Activated CD8-positive, alpha-beta T cell treated with anti-CD3 and anti-CD28 coated beads for 36 hours (primary cell): ENCODE measurements around the gene CORO2B. TPM values are rescaled to one million over a fixed set of nuclear protein-coding genes. Genes with fewer than 3 reads are reported as not detected.

Experiments
- ATAC-seq: fragments of 200-7000 bp; cut with Tn5 transposase; one replicate; pipeline ENCODE4 v1.10.0; 2021; ENCODE audit warnings: mild to moderate bottlenecking, moderate library complexity
- CTCF ChIA-PET: fragments of 350-600 bp; sonication (Branson Sonifier 250); formaldehyde crosslinking; loops from one replicate; lab custom pipeline; 2021; ENCODE audit warnings: antibody characterized with exemption; lab: Charles Lee
- POLR2A ChIA-PET: fragments of 350-600 bp; sonication (Branson Sonifier 250); formaldehyde crosslinking; loops from one replicate; lab custom pipeline; 2021; ENCODE audit warnings: antibody characterized with exemption; lab: Charles Lee
- DNase-seq: peaks from one replicate; pipeline ENCODE4 v3.0.0-alpha.2; 2020
- H3K27ac Mint-ChIP-seq: one replicate; pipeline ENCODE4 v1.8.0; 2021; ENCODE audit warnings: mild to moderate bottlenecking, mixed read lengths
- H3K27me3 Mint-ChIP-seq: one replicate; pipeline ENCODE4 v1.8.0; 2021; ENCODE audit warnings: mixed read lengths
- H3K36me3 Mint-ChIP-seq: one replicate; pipeline ENCODE4 v1.8.0; 2021; ENCODE audit warnings: low read depth, mixed read lengths
- H3K4me1 Mint-ChIP-seq: one replicate; pipeline ENCODE4 v1.8.0; 2021; ENCODE audit warnings: low read depth, mixed read lengths
- H3K4me3 Mint-ChIP-seq: one replicate; pipeline ENCODE4 v1.8.0; 2021; ENCODE audit warnings: mild to moderate bottlenecking, moderate library complexity, mixed read lengths
- H3K9me3 Mint-ChIP-seq: one replicate; pipeline ENCODE4 v1.8.0; 2021; ENCODE audit warnings: mixed read lengths
- intact Hi-C: fragments of 100-400 bp; cut with micrococcal nuclease; formaldehyde crosslinking; loops from one replicate; pipeline ENCODE4 v1.10.0; 2022
- total RNA-seq, 2 experiments: library from RNA; stranded (reverse); gene quantifications; one replicate each; pipeline ENCODE4 v1.2.3, GENCODE V29; 2021
- TF ChIP-seq, protein P1 (sequence below): fragments of 200-600 bp; IDR thresholded peaks from one replicate; pipeline ENCODE4 v1.8.0; 2022; ENCODE audit warnings: antibody characterized with exemption, mild to moderate bottlenecking

CORO2B gene
- total RNA-seq, 2 experiments from 2014 or later: not detected

DNA sequence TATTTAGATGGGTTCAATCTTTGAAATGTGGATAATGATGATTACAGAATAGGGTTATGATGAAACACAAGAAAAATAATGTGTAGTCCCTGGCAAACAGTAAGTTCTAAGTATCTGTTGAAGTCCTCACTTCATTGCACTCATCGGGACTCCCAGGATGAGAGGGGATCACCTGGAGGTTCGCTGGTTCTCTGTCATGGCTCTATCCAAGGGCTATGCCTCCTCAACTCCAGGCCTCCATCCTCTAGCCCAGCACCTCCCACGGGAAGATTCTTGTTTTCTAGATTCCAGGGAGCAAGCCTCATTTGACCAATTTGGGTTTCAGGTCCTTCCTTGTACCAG, 196.4 kb downstream of the CORO2B start:
- H3K4me1 Mint-ChIP-seq: peaks cover 2% of the 10 kb centered on the region
- H3K36me3 Mint-ChIP-seq: peaks cover 15% of the 10 kb centered on the region
- no peaks in the 10 kb centered on the region for H3K27me3 Mint-ChIP-seq
- TF ChIP-seq, protein P1, sequence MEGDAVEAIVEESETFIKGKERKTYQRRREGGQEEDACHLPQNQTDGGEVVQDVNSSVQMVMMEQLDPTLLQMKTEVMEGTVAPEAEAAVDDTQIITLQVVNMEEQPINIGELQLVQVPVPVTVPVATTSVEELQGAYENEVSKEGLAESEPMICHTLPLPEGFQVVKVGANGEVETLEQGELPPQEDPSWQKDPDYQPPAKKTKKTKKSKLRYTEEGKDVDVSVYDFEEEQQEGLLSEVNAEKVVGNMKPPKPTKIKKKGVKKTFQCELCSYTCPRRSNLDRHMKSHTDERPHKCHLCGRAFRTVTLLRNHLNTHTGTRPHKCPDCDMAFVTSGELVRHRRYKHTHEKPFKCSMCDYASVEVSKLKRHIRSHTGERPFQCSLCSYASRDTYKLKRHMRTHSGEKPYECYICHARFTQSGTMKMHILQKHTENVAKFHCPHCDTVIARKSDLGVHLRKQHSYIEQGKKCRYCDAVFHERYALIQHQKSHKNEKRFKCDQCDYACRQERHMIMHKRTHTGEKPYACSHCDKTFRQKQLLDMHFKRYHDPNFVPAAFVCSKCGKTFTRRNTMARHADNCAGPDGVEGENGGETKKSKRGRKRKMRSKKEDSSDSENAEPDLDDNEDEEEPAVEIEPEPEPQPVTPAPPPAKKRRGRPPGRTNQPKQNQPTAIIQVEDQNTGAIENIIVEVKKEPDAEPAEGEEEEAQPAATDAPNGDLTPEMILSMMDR: no peak
- CTCF ChIA-PET: no interaction called here
- DNase-seq (no peak), ATAC-seq (no peak)
- H3K4me3 Mint-ChIP-seq: no peak overlapping the region
- intact Hi-C loops: no loop called here
- peaks cover 5% of the 10 kb centered on the region for H3K9me3 Mint-ChIP-seq
- H3K27ac Mint-ChIP-seq: no peak overlapping the region
- POLR2A ChIA-PET: no interaction called here

DNA sequence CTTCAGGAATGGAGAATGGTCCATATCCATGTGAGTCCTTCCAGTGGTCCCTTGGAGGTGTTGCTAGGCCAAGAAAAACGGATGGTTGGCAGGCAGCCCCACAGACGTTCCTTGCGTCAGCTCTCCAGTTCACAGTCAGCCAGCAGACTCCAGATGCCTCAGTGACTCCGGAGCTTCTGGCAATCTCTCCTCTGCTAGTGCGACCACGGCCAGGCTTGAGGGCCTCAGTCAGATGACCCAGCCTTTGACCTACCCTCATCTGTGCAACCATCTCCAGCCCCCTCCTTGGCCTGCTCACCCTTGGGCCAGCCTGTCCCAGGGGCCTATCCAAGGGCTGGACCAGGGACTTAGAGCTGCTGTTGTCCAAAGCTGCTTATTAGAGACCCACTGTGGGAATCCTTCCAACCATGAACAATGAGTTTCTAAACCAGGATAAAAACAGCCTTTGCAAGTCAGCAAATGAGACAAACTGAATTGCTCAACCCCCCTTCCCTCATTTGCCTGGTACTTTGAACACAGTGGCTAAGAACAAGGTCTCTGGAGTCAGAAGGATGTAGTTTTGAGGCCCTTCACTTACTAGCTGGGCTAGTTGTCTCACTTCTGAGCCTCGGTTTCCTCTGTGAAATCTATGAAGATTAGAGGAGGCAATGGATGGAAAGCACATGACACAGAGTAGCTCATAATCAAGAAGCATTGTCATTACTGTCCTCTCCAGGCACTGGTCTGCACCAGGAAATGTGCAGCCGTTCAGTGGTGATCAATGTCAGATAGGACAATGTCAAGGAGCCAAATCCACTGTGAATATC, 197.1 kb downstream of the CORO2B start:
- peaks cover 5% of the 10 kb centered on the region for H3K9me3 Mint-ChIP-seq
- peak; percentile 20 for ATAC-seq
- POLR2A ChIA-PET: no interaction called here
- no peak overlapping the region for H3K4me3 Mint-ChIP-seq
- no peaks in the 10 kb centered on the region for H3K27me3 Mint-ChIP-seq
- TF ChIP-seq, protein P1: no peak
- H3K4me1 Mint-ChIP-seq: peaks cover 2% of the 10 kb centered on the region
- intact Hi-C loops: no loop called here
- peaks cover 18% of the 10 kb centered on the region for H3K36me3 Mint-ChIP-seq
- DNase-seq: no peak
- H3K27ac Mint-ChIP-seq: no peak overlapping the region
- CTCF ChIA-PET: no interaction called here

DNA sequence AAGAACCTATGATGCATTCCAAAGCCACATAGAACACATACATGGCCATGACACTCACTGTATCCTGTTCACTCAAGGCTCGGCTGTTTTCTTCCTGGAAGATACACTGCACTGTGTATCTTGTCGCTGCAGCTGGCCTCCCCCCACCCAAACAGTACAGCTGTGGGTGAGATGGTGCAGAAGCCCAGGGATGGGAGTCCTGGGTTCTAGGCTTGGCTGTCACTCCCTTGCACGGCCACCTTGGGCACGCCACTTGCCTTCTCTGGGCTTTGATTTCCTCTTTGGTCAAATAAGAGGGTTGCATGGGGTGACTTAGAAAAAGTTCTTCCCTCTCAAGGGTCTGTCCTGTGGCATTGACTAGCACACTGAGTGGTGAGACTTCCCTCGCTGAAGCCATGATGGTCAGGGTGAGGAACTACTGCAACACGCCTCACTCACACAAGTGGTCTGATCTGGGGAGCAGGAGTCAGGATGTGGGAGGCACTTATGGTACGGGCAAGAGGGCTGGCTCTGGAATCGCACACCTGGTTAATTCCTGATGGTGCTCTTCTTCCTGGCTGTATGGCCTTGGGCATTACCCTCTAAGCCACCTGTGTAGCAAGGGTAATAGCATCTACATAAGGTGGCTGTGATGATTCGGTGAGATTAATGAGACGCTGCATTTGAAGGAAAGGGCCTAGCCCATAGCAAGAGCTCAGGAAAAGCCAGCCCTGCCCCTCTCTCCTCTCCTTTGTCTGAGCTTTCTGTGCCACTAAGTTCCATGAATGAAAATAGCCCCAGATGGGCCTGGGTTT, 197.9 kb downstream of the CORO2B start:
- ATAC-seq (peak; percentile 30), DNase-seq (no peak)
- TF ChIP-seq, protein P1: no peak
- ChIA-PET CTCF (no interaction called here), POLR2A (no interaction called here)
- H3K4me3 Mint-ChIP-seq: no peak overlapping the region
- intact Hi-C loops: no loop called here
- H3K4me1 Mint-ChIP-seq: peaks cover 3% of the 10 kb centered on the region
- no peaks in the 10 kb centered on the region for H3K27me3 Mint-ChIP-seq
- H3K27ac Mint-ChIP-seq: no peak overlapping the region
- peaks cover 18% of the 10 kb centered on the region for H3K36me3 Mint-ChIP-seq
- H3K9me3 Mint-ChIP-seq: peaks cover 5% of the 10 kb centered on the region

Other genes starting within 250 kb of the CORO2B start
- 1 to 10 TPM; 1.7 to 3.6 TPM for gene ITGA11, start 146.8 kb upstream of the CORO2B start, total RNA-seq
- gene ANP32A, start 241.9 kb downstream of the CORO2B start, total RNA-seq: 100 to 1,000 TPM; 239 to 246 TPM